Adrenal gland (tissue), 5 donors: Measurements from ENCODE around the gene MAML3.

Experiments
- CTCF ChIP-seq, 6 experiments: fragments of 450-650 bp in 4 of 6; fragments of 200-600 bp in 2 of 6; sonication (generic) in 1 of 6; IDR thresholded peaks; 1 replicate in 5 of 6; 2 replicates in 1 of 6; pipeline versions ENCODE4 v1.5.1 to v1.8.0; 2016 to 2021; ENCODE audit warnings: antibody characterized with exemption in 6 of 6, mild to moderate bottlenecking in 2 of 6, moderate library complexity in 1 of 6
- POLR2A ChIP-seq, 2 donors: fragments of 450-650 bp; IDR thresholded peaks; one replicate each; pipeline ENCODE4 v1.6.1; 2017; ENCODE audit warnings: antibody characterized with exemption in 2 of 2, mild to moderate bottlenecking in 2 of 2, moderate library complexity in 1 of 2
- donor health status: DM: no; HTN: no; CAD: no.

GRCh38 chr4:139700568-139700967, 453.4 kb downstream of the MAML3 start:
- TF ChIP-seq CTCF (IDR thresholded peaks at IDR 0.05) (no peak), POLR2A (IDR thresholded peaks at IDR 0.05) (no peak)
